K562 (cell line): ENCODE data around the gene NYAP1. TPM values are rescaled to one million over a fixed set of nuclear protein-coding genes. Genes with fewer than 3 reads are reported as not detected.

Experiments
- ATAC-seq: fragments of 200-7000 bp; cut with Tn5 transposase; 3 replicates; pipeline ENCODE4 v1.9.1; 2020; ENCODE audit warnings: moderate library complexity
- BruUV-seq: library from RNA; stranded (reverse); fragments of 400-500 nt; replicated peaks from 2 replicates; lab custom pipeline; 2021; lab: Mats Ljungman, UMichigan
- CTCF ChIA-PET: fragments of 300-600 bp; formaldehyde crosslinking; extraction: SDS; loops from one replicate; lab custom pipeline; 2021; ENCODE audit warnings: low intra/inter-chr PET ratio; lab: Yijun Ruan, JAX
- POLR2A ChIA-PET: fragments of 300-600, 350-650 bp; sonication (Branson Sonifier 250); formaldehyde crosslinking; extraction: SDS; loops from one replicate; lab custom pipeline; 2021; ENCODE audit warnings: antibody characterized with exemption, inconsistent platforms; lab: Yijun Ruan, JAX
- DNase-seq, 4 experiments: peaks; one replicate each; pipeline versions ENCODE4 v3.0.0 to v3.0.0-alpha.2; 2011 to 2018; ENCODE audit warnings: low spot score in 3 of 4, mixed read lengths in 3 of 4; ENCODE audit errors: extremely low read depth in 1 of 4
- FAIRE-seq: peaks from 2 replicates; lab custom pipeline; 2011; peaks lifted over from hg19 to GRCh38; lab: Jason Lieb, UNC
- H2AFZ ChIP-seq: 2 replicates; pipeline ENCODE4 v1.6.0; 2011; ENCODE audit warnings: low read depth, low read length, control low read depth, inconsistent platforms
- H3K27ac ChIP-seq: fragments of 200-600 bp; 3 replicates; pipeline ENCODE4 v1.8.0; 2011; ENCODE audit warnings: low read depth, mild to moderate bottlenecking, control low read depth, inconsistent platforms, low read length, moderate library complexity, mixed read lengths; ENCODE audit errors: extremely low read depth
- H3K27me3 ChIP-seq, 2 experiments: fragments of 300-600 bp in 1 of 2; 2 replicates in 1 of 2; 3 replicates in 1 of 2; pipeline versions ENCODE4 v1.6.0 to v1.8.0; 2011; ENCODE audit warnings: inconsistent platforms in 2 of 2, low read length in 2 of 2, mild to moderate bottlenecking in 1 of 2, mixed read lengths in 1 of 2, moderate library complexity in 1 of 2; ENCODE audit not compliant: control insufficient read depth in 2 of 2, insufficient read depth in 2 of 2
- H3K36me3 ChIP-seq: fragments of 300-600 bp; 3 replicates; pipeline ENCODE4 v1.8.0; 2011; ENCODE audit warnings: mild to moderate bottlenecking, low read length, inconsistent platforms; ENCODE audit not compliant: control insufficient read depth, insufficient read depth
- H3K4me1 ChIP-seq, 2 experiments: fragments of 200-600 bp in 1 of 2; replicated peaks in 1 of 2; 2 replicates in 1 of 2; 3 replicates in 1 of 2; pipeline versions ENCODE4 v1.5.1 to v1.8.0; 2011; ENCODE audit warnings: inconsistent platforms in 2 of 2, low read length in 2 of 2, mild to moderate bottlenecking in 1 of 2, mixed read lengths in 1 of 2, moderate library complexity in 1 of 2; ENCODE audit not compliant: control insufficient read depth in 2 of 2, insufficient read depth in 2 of 2
- H3K4me2 ChIP-seq: 2 replicates; pipeline ENCODE4 v1.6.1; 2011; ENCODE audit warnings: low read length, control low read depth, inconsistent platforms, mixed read lengths; ENCODE audit not compliant: insufficient read depth
- H3K4me3 ChIP-seq: fragments of 200-600 bp; sonication (generic), shearing (Covaris generic); 2 replicates; pipeline ENCODE4 v1.5.1; 2016; ENCODE audit warnings: control low read depth, inconsistent platforms
- H3K79me2 ChIP-seq: fragments of 200-600 bp; 3 replicates; pipeline ENCODE4 v1.8.0; 2011; ENCODE audit warnings: low read length, inconsistent platforms; ENCODE audit not compliant: control insufficient read depth, insufficient read depth
- H3K9ac ChIP-seq, 2 experiments: 2 replicates each; pipeline versions ENCODE4 v1.6.0 to v1.6.1; 2011; ENCODE audit warnings: low read depth in 2 of 2, low read length in 2 of 2, control low read depth in 1 of 2, inconsistent platforms in 1 of 2, mild to moderate bottlenecking in 1 of 2, mixed read lengths in 1 of 2; ENCODE audit not compliant: insufficient read depth in 1 of 2
- H3K9me1 ChIP-seq: one replicate; pipeline ENCODE4 v1.6.0; 2011; ENCODE audit warnings: inconsistent platforms, mild to moderate bottlenecking, low read length, moderate library complexity; ENCODE audit not compliant: control insufficient read depth, insufficient read depth
- H3K9me3 ChIP-seq: replicated peaks from 2 replicates; pipeline ENCODE4 v1.5.1; 2011; ENCODE audit warnings: low read depth, low read length, inconsistent platforms; ENCODE audit not compliant: control insufficient read depth, insufficient read depth
- H4K20me1 ChIP-seq: replicated peaks from 2 replicates; pipeline ENCODE4 v1.6.1; 2011; ENCODE audit warnings: low read length, inconsistent platforms, mixed read lengths; ENCODE audit not compliant: control insufficient read depth, insufficient read depth
- PHF21A ChIP-seq: fragments of 450-650 bp; IDR thresholded peaks from 2 replicates; pipeline ENCODE4 v1.6.1; 2017; ENCODE audit warnings: low read depth, borderline replicate concordance
- POLR2G ChIP-seq: fragments of 200-400 bp; formaldehyde crosslinking; IDR thresholded peaks from 2 replicates; pipeline ENCODE4 v1.6.1; 2017; ENCODE audit warnings: low read depth, mild to moderate bottlenecking, antibody characterized with exemption, low read length, moderate library complexity
- TARDBP ChIP-seq: fragments of 450-650 bp; IDR thresholded peaks from 2 replicates; pipeline ENCODE4 v1.6.1; 2016
- TEAD4 ChIP-seq, 2 experiments: sonication (generic) in 1 of 2; formaldehyde crosslinking in 1 of 2; IDR thresholded peaks; 2 replicates each; pipeline versions ENCODE4 v1.6.1 to v1.8.0; 2012 to 2022; ENCODE audit warnings: borderline replicate concordance in 1 of 2, inconsistent platforms in 1 of 2, low read length in 1 of 2, mild to moderate bottlenecking in 1 of 2, missing genetic modification reagents in 1 of 2
- WGBS: fragments of 100-300 bp; shearing (Covaris generic); methylation state at CpG from one replicate; pipeline ENCODE4 v1.1.6; 2016; ENCODE audit warnings: low coverage, mixed read lengths; ENCODE audit not compliant: insufficient coverage; ENCODE audit errors: missing lambda C conversion rate; 5-methylcytosine and 5-hydroxymethylcytosine counted together
- in situ Hi-C: fragments of 300-500 bp; cut with MboI; formaldehyde crosslinking; loops from 4 replicates; pipeline ENCODE4 v1.15.0; 2018; ENCODE audit warnings: inconsistent platforms, mixed read lengths
- intact Hi-C: fragments of 100-400 bp; cut with micrococcal nuclease; formaldehyde crosslinking; loops from 2 replicates; pipeline ENCODE4 v1.14.2; 2022
- polyA plus RNA-seq, 8 experiments: library from polyadenylated mRNA; depleted of rRNA in 4 of 8; stranded (reverse) in 5 of 8; unstranded in 3 of 8; fragments of >200 nt; fragmentation: Nextera tagmentation in 2 of 8; fragmentation: Illumina TruSeq in 1 of 8; extraction: Ambion mirVana in 2 of 8; extraction: Trizol in 1 of 8; gene quantifications; 2 replicates each; pipeline versions ENCODE4 v1.2.1 to v1.2.3, GENCODE V29; 2011 to 2014; ENCODE audit warnings: inconsistent platforms in 1 of 8, missing spikeins in 1 of 8
- total RNA-seq, 7 experiments: library from RNA; depleted of rRNA in 6 of 7; stranded (reverse); fragments of >200 nt in 6 of 7; fragmentation: Illumina TruSeq in 2 of 7; extraction: Trizol in 2 of 7; gene quantifications; 2 replicates each; pipeline versions ENCODE4 v1.2.1 to v1.2.3, GENCODE V29; 2011 to 2021; ENCODE audit warnings: low replicate concordance in 1 of 7
- TF ChIP-seq, protein P1 (sequence below): fragments of 250-450 bp; sonication (Bioruptor Pico); IDR thresholded peaks from 2 replicates; pipeline ENCODE4 v1.5.0; 2020; ENCODE audit warnings: mild to moderate bottlenecking
- TF ChIP-seq, protein P2 (sequence below), 2 experiments: fragments of 450-650 bp; conservative IDR thresholded peaks; 2 replicates each; pipeline ENCODE4 v1.6.1; 2017; ENCODE audit warnings: mild to moderate bottlenecking in 2 of 2, moderate library complexity in 2 of 2
- TF ChIP-seq, protein P3 (sequence below), 2 experiments: fragments of 450-650 bp; formaldehyde crosslinking in 1 of 2; IDR thresholded peaks; 2 replicates each; pipeline versions ENCODE4 v1.4.0 to v1.6.1; 2014 to 2020; ENCODE audit warnings: mild to moderate bottlenecking in 2 of 2, borderline replicate concordance in 1 of 2, low read depth in 1 of 2

The NYAP1 gene
- total and polyA plus RNA-seq, 9 of the 15 experiments (the other 6 are each of a cell fraction or from before 2014, with no cell fraction given): 0.11 to 0.88 (median 0.22) TPM; not detected in 2

DNA sequence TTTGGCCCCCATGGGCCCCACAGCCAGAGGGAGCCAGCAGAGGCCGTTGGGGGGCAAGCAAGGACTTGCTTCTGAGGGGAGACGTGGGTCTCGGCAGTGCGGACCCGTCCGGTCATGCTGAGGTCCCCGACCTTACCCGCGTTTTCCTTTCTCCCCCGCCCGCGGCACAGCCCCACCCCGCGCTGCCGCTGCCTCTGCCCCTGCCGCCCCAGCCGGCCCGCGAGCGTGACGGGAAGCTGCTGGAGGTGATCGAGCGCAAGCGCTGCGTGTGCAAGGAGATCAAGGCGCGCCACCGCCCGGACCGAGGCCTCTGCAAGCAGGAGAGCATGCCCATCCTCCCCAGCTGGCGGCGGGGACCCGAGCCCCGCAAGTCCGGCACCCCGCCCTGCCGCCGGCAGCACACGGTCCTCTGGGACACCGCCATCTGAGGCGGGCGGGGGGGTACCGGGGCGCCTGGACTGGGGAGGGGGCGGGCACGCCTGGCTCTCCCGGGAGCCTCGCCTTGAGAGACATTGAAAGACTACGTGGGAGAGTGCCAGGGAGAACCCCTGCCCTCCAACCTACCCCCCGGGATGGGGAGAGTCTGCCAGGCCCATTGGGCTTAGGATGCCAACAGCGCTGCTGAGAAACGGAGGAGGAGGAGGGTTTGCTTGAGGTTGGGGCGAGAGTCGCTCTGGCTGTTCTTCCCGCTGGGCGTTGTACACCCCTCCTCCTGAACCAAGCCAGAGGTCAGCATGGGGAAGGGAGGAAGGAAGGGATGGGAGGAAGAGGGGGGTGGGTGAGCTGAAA, 9.9 kb downstream of the NYAP1 start:
- no TSS peak for BruUV-seq
- H3K79me2 ChIP-seq: no peaks in the 10 kb centered on the region
- H3K4me3 ChIP-seq: peak overlapping the region; percentile 30
- POLR2A ChIA-PET: interaction anchor here (0.6 to 1.4 kb wide), 4 partner anchors 10 to 1741 kb away, joined by 3 read pairs; partner anchors contain the start of genes AGFG2 and NYAP1
- H3K9me1 ChIP-seq: no peaks in the 10 kb centered on the region
- CTCF ChIA-PET: interaction anchor here (0.6 kb wide), 1 partner anchor 1363 kb away, joined by 3 read pairs; no protein-coding TSS in a partner anchor
- H3K36me3 ChIP-seq: no peaks in the 10 kb centered on the region
- in situ Hi-C loops (no loop called here), intact Hi-C loops (no loop called here)
- DNase-seq: peak; percentile 57 to 69 (median 62)
- 45% methylated on average over 25 of the region's 56 CpGs for WGBS
- H4K20me1 ChIP-seq: no peaks in the 10 kb centered on the region
- no peaks in the 10 kb centered on the region for H3K9me3 ChIP-seq
- peak overlapping the region; percentile 86 for H2AFZ ChIP-seq
- peaks cover 4 to 28% of the 10 kb centered on the region in 2 experiments; a peak in 3 of 5 replicates for H3K4me1 ChIP-seq
- peak overlapping the region; percentile 33 to 89; a peak in 3 of 4 replicates for H3K9ac ChIP-seq
- H3K27me3 ChIP-seq: no peaks in the 10 kb centered on the region
- ATAC-seq: peak; percentile 77
- FAIRE-seq: no peak
- H3K27ac ChIP-seq: no peak overlapping the region
- H3K4me2 ChIP-seq: peak overlapping the region; percentile 57
- TF ChIP-seq PHF21A (no peak), TARDBP (no peak), POLR2G (peak; percentile 32; the same call in 1 of the 2 replicates), TEAD4 (IDR thresholded peaks at IDR 0.05; ENCODE audit: low read length) (no peak), TEAD4 (CRISPR knock-in tag; IDR thresholded peaks at IDR 0.05; ENCODE audit: borderline replicate concordance) (no peak)
- TF ChIP-seq, protein P1, sequence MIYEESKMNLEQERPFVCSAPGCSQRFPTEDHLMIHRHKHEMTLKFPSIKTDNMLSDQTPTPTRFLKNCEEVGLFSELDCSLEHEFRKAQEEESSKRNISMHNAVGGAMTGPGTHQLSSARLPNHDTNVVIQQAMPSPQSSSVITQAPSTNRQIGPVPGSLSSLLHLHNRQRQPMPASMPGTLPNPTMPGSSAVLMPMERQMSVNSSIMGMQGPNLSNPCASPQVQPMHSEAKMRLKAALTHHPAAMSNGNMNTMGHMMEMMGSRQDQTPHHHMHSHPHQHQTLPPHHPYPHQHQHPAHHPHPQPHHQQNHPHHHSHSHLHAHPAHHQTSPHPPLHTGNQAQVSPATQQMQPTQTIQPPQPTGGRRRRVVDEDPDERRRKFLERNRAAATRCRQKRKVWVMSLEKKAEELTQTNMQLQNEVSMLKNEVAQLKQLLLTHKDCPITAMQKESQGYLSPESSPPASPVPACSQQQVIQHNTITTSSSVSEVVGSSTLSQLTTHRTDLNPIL: no peak
- TF ChIP-seq, protein P2, sequence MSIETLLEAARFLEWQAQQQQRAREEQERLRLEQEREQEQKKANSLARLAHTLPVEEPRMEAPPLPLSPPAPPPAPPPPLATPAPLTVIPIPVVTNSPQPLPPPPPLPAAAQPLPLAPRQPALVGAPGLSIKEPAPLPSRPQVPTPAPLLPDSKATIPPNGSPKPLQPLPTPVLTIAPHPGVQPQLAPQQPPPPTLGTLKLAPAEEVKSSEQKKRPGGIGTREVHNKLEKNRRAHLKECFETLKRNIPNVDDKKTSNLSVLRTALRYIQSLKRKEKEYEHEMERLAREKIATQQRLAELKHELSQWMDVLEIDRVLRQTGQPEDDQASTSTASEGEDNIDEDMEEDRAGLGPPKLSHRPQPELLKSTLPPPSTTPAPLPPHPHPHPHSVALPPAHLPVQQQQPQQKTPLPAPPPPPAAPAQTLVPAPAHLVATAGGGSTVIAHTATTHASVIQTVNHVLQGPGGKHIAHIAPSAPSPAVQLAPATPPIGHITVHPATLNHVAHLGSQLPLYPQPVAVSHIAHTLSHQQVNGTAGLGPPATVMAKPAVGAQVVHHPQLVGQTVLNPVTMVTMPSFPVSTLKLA (conservative IDR thresholded peaks at IDR 0.05): peak in 1 of 2 experiments; percentile 39; a peak in 1 of 4 replicates
- TF ChIP-seq, protein P3, sequence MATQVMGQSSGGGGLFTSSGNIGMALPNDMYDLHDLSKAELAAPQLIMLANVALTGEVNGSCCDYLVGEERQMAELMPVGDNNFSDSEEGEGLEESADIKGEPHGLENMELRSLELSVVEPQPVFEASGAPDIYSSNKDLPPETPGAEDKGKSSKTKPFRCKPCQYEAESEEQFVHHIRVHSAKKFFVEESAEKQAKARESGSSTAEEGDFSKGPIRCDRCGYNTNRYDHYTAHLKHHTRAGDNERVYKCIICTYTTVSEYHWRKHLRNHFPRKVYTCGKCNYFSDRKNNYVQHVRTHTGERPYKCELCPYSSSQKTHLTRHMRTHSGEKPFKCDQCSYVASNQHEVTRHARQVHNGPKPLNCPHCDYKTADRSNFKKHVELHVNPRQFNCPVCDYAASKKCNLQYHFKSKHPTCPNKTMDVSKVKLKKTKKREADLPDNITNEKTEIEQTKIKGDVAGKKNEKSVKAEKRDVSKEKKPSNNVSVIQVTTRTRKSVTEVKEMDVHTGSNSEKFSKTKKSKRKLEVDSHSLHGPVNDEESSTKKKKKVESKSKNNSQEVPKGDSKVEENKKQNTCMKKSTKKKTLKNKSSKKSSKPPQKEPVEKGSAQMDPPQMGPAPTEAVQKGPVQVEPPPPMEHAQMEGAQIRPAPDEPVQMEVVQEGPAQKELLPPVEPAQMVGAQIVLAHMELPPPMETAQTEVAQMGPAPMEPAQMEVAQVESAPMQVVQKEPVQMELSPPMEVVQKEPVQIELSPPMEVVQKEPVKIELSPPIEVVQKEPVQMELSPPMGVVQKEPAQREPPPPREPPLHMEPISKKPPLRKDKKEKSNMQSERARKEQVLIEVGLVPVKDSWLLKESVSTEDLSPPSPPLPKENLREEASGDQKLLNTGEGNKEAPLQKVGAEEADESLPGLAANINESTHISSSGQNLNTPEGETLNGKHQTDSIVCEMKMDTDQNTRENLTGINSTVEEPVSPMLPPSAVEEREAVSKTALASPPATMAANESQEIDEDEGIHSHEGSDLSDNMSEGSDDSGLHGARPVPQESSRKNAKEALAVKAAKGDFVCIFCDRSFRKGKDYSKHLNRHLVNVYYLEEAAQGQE (IDR thresholded peaks at IDR 0.05; ENCODE audit: borderline replicate concordance): peak; percentile 46; the same call in 1 of the 2 replicates
- TF ChIP-seq, protein P3 (CRISPR knock-in tag; IDR thresholded peaks at IDR 0.05; ENCODE audit: low read depth): no peak
